KMS-11 (cell line): Measurements from ENCODE around the gene EFNB3.

Source experiments
- H2AFZ ChIP-seq: fragments of 200-600 bp; sonication (generic); 2 replicates; pipeline ENCODE4 v1.6.1; 2016; ENCODE audit warnings: antibody characterized with exemption, mixed run types, low read depth
- H3K27ac ChIP-seq: fragments of 200-600 bp; sonication (generic); 2 replicates; pipeline ENCODE4 v1.6.1; 2016; ENCODE audit warnings: mild to moderate bottlenecking, mixed run types
- H3K27me3 ChIP-seq: fragments of 200-600 bp; sonication (generic); 2 replicates; pipeline ENCODE4 v1.6.1; 2017; ENCODE audit warnings: mild to moderate bottlenecking, low read depth, mixed run types, moderate library complexity; ENCODE audit not compliant: insufficient read depth
- H3K36me3 ChIP-seq: fragments of 200-600 bp; sonication (generic); 2 replicates; pipeline ENCODE4 v1.6.1; 2017; ENCODE audit warnings: mild to moderate bottlenecking, mixed run types; ENCODE audit not compliant: insufficient read depth
- H3K4me1 ChIP-seq: fragments of 200-600 bp; sonication (generic); 2 replicates; pipeline ENCODE4 v1.6.1; 2016; ENCODE audit warnings: mild to moderate bottlenecking, low read depth, mixed run types; ENCODE audit not compliant: poor library complexity, severe bottlenecking
- H3K4me2 ChIP-seq: fragments of 200-600 bp; sonication (generic); 2 replicates; pipeline ENCODE4 v1.7.0; 2016; ENCODE audit warnings: mild to moderate bottlenecking, mixed run types
- H3K4me3 ChIP-seq: fragments of 200-600 bp; sonication (generic); IDR thresholded peaks from 2 replicates; pipeline ENCODE4 v1.6.1; 2017; ENCODE audit warnings: low read depth, low read length, mixed read lengths; ENCODE audit not compliant: insufficient read depth
- H3K79me2 ChIP-seq: fragments of 200-600 bp; sonication (generic); 2 replicates; pipeline ENCODE4 v1.6.1; 2016; ENCODE audit warnings: low read depth, mixed run types; ENCODE audit not compliant: insufficient read depth
- H3K9ac ChIP-seq: fragments of 200-600 bp; sonication (generic); 2 replicates; pipeline ENCODE4 v1.6.1; 2016; ENCODE audit warnings: mild to moderate bottlenecking, mixed run types
- H4K20me1 ChIP-seq: fragments of 200-600 bp; sonication (generic); 2 replicates; pipeline ENCODE4 v1.6.1; 2016; ENCODE audit warnings: mild to moderate bottlenecking, mixed run types; ENCODE audit not compliant: insufficient read depth
- CTCF ChIP-seq: fragments of 200-600 bp; sonication (generic); conservative IDR thresholded peaks from 2 replicates; pipeline ENCODE4 v1.6.1; 2017; ENCODE audit warnings: low read depth, mild to moderate bottlenecking, antibody characterized with exemption, low read length, moderate library complexity, mixed read lengths

Gene EFNB3

GRCh38 chr17:7712111-7712771, 7.2 kb downstream of the EFNB3 start:
- H3K9ac ChIP-seq = no peak overlapping the region
- H2AFZ ChIP-seq = no peak overlapping the region
- H3K4me3 ChIP-seq = no peak overlapping the region
- H3K79me2 ChIP-seq = no peaks in the 10 kb centered on the region
- H3K27me3 ChIP-seq = no peaks in the 10 kb centered on the region
- no peaks in the 10 kb centered on the region for H3K36me3 ChIP-seq
- H3K27ac ChIP-seq = no peak overlapping the region
- H4K20me1 ChIP-seq = no peaks in the 10 kb centered on the region
- TF ChIP-seq CTCF = no peak
- no peaks in the 10 kb centered on the region for H3K4me1 ChIP-seq
- no peak overlapping the region for H3K4me2 ChIP-seq

GRCh38 chr17:7713782-7714181, 8.8 kb downstream of the EFNB3 start:
- Histone ChIP-seq H3K4me3 (no peak overlapping the region), H3K4me2 (no peak overlapping the region), H2AFZ (no peak overlapping the region), H3K36me3 (no peaks in the 10 kb centered on the region), H3K9ac (no peak overlapping the region), H3K79me2 (no peaks in the 10 kb centered on the region), H3K27ac (no peak overlapping the region), H3K4me1 (no peaks in the 10 kb centered on the region), H3K27me3 (no peaks in the 10 kb centered on the region), H4K20me1 (no peaks in the 10 kb centered on the region)
- TF ChIP-seq CTCF = no peak

DNA sequence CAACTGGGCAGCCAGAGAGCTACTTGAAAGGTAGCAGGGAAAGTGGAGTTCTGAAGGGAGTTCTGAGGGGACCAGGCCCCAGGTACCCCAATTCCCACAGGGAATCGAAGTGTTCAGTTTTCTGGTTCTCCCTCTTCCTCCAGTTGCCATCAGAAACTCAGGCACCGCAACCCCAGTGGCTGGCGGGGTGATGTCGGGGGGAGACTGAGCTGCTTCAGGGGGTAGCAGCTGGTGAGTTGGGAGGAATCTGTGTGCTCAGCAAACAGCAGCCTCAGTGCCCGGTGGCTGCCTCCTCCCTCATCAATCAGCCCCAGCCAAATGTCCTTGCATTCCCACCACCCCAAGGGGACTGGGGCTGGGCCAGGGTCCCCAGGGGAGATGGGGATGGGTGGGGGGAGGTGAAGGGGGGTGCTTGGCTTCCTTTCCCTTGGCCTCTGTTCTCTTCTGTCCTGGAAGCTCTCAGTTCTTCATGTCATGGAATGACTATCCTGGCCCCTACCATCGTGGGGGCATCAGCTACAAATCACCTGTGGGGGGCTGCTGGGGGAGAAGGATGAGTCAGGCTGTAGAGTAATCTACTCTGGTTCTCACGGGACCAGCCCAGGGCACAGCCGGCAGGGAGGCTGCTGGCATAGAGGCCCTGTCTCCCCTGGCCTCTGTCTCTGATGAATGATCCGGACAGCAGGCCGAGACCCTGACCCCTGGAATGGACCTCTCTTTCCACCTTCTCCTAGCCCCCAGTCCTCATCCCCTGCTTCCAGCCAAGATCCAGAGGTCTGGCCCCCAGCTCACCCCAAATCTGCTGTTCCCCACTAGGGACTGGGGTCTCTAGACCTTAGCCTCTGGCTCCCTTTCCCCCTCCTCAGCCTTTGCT, 10.0 kb downstream of the EFNB3 start:
- H3K36me3 ChIP-seq = no peaks in the 10 kb centered on the region
- H3K27me3 ChIP-seq = no peaks in the 10 kb centered on the region
- no peak overlapping the region for H2AFZ ChIP-seq
- H3K4me2 ChIP-seq = no peak overlapping the region
- H3K79me2 ChIP-seq = no peaks in the 10 kb centered on the region
- no peak for TF ChIP-seq CTCF
- no peak overlapping the region for H3K27ac ChIP-seq
- H3K4me1 ChIP-seq = no peaks in the 10 kb centered on the region
- no peak overlapping the region for H3K4me3 ChIP-seq
- H3K9ac ChIP-seq = no peak overlapping the region
- no peaks in the 10 kb centered on the region for H4K20me1 ChIP-seq

DNA sequence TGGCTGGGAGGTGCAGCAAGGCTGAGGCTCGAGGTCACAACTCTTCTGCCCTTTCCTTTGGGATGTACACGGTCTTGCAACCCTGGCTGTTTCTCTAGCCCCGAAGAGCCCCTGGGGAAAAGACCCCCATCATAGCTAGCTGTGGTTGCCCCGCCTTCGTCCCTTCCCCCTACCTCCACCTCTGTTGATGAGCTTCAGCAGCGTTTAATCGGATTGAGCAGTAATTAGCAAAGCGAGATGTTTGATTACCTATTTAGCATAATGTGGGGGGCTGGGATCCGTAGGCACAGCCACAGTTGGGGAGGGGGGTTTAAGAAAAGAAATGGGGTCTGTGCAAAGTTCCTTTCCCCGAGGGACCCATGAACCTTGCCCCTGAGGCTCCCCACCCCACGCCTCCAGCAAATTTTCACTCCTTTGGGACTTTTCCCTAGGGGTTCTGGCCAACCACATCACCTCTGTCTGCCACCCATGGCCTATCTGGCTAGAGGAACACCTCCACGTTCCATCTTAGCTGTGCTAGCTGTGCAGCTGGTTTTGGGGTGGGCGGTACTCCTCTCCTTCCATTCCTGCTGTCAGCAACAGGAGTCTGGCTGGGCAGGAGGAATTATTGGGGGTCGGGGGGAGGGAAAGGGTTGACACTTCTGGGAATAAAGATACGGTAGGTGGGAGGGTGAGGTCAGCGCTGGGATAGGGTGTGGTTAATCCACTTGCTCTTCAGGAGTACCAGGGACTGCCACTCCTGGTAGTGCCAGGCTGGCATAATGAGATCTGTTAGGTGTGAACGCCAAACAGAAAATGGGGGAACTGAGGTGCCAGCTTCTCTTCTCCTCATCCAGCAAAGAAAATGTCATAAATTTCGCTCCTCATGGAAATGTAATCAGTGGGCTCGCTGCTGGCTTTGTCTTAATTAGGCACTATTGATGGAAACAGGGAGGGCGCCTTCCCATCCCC, 11.2 kb downstream of the EFNB3 start:
- Histone ChIP-seq H3K27me3 (no peaks in the 10 kb centered on the region), H3K36me3 (no peaks in the 10 kb centered on the region), H3K79me2 (no peaks in the 10 kb centered on the region), H3K27ac (no peak overlapping the region), H3K9ac (no peak overlapping the region), H3K4me1 (no peaks in the 10 kb centered on the region), H3K4me3 (no peak overlapping the region), H3K4me2 (peak overlapping the region; percentile 29; the same call in 1 of the 2 replicates), H2AFZ (no peak overlapping the region), H4K20me1 (no peaks in the 10 kb centered on the region)
- no peak for TF ChIP-seq CTCF
